Neural progenitor cell (in vitro differentiated cells): Measurements from ENCODE around the gene ADAMTS14. TPM values are rescaled to one million over a fixed set of nuclear protein-coding genes. Genes with fewer than 3 reads are reported as not detected.

ENCODE experiments used
- DNase-seq: peaks from one replicate; pipeline ENCODE4 v3.0.0-alpha.2; 2016; ENCODE audit warnings: low spot score
- H2AFZ ChIP-seq: fragments of 200-600 bp; sonication (generic); replicated peaks from 2 replicates; pipeline ENCODE4 v1.6.1; 2016; ENCODE audit warnings: antibody characterized with exemption
- H3F3A ChIP-seq: fragments of 200-600 bp; sonication (generic); 2 replicates; pipeline ENCODE4 v1.6.1; 2016; ENCODE audit warnings: antibody characterized with exemption, low read depth
- H3K27ac ChIP-seq: fragments of 200-600 bp; sonication (generic); 2 replicates; pipeline ENCODE4 v1.5.1; 2016; ENCODE audit warnings: mild to moderate bottlenecking
- H3K27me3 ChIP-seq: fragments of 200-600 bp; sonication (generic); 2 replicates; pipeline ENCODE4 v1.6.1; 2016; ENCODE audit warnings: mild to moderate bottlenecking, moderate library complexity
- H3K36me3 ChIP-seq: fragments of 200-600 bp; sonication (generic); 2 replicates; pipeline ENCODE4 v1.5.1; 2016
- H3K4me1 ChIP-seq: fragments of 200-600 bp; sonication (generic); 2 replicates; pipeline ENCODE4 v1.6.1; 2016; ENCODE audit warnings: mixed run types
- H3K4me2 ChIP-seq: fragments of 200-600 bp; sonication (generic); 2 replicates; pipeline ENCODE4 v1.6.1; 2016
- H3K4me3 ChIP-seq: fragments of 200-600 bp; sonication (generic); 2 replicates; pipeline ENCODE4 v1.5.1; 2016
- H3K79me2 ChIP-seq: fragments of 200-600 bp; sonication (generic); 2 replicates; pipeline ENCODE4 v1.6.1; 2016; ENCODE audit warnings: low read depth
- H3K9ac ChIP-seq: fragments of 200-600 bp; sonication (generic); 2 replicates; pipeline ENCODE4 v1.6.1; 2016
- H3K9me3 ChIP-seq: fragments of 200-600 bp; sonication (generic); 2 replicates; pipeline ENCODE4 v1.5.1; 2016; ENCODE audit warnings: low read depth
- H4K20me1 ChIP-seq: fragments of 200-600 bp; sonication (generic); 2 replicates; pipeline ENCODE4 v1.6.1; 2016; ENCODE audit warnings: low read depth
- H3K27ac Mint-ChIP-seq: 3 replicates; pipeline ENCODE4 v1.8.0; 2021; ENCODE audit warnings: mixed read lengths
- H3K27me3 Mint-ChIP-seq: 2 replicates; pipeline ENCODE4 v1.8.0; 2022; ENCODE audit warnings: low read depth, mild to moderate bottlenecking, inconsistent platforms, moderate library complexity, mixed read lengths; ENCODE audit not compliant: insufficient read depth
- H3K36me3 Mint-ChIP-seq: 3 replicates; pipeline ENCODE4 v1.8.0; 2021; ENCODE audit warnings: mixed read lengths
- H3K4me1 Mint-ChIP-seq: 3 replicates; pipeline ENCODE4 v1.8.0; 2021; ENCODE audit warnings: mixed read lengths
- H3K4me3 Mint-ChIP-seq: 3 replicates; pipeline ENCODE4 v1.8.0; 2021; ENCODE audit warnings: mild to moderate bottlenecking, moderate library complexity, mixed read lengths
- H3K9me3 Mint-ChIP-seq: 3 replicates; pipeline ENCODE4 v1.8.0; 2020; ENCODE audit warnings: mixed read lengths
- EZH2 ChIP-seq: fragments of 200-600 bp; sonication (generic); IDR thresholded peaks from 2 replicates; pipeline ENCODE4 v1.6.1; 2017; ENCODE audit warnings: antibody characterized with exemption, mild to moderate bottlenecking, moderate library complexity
- EZH2phosphoT487 ChIP-seq: fragments of 200-600 bp; sonication (generic); IDR thresholded peaks from 2 replicates; pipeline ENCODE4 v1.6.1; 2017; ENCODE audit warnings: antibody characterized with exemption
- total RNA-seq: library from RNA; depleted of rRNA; stranded (reverse); fragments of >200 nt; gene quantifications from 2 replicates; pipeline ENCODE4 v1.2.3, GENCODE V29; 2015; ENCODE audit warnings: low replicate concordance
- TF ChIP-seq, protein P1 (sequence below): fragments of 200-600 bp; sonication (generic); IDR thresholded peaks from 2 replicates; pipeline ENCODE4 v1.5.1; 2017; ENCODE audit warnings: antibody characterized with exemption, mild to moderate bottlenecking

Gene ADAMTS14
- total RNA-seq, 1 donor from 2014 or later = not detected

DNA sequence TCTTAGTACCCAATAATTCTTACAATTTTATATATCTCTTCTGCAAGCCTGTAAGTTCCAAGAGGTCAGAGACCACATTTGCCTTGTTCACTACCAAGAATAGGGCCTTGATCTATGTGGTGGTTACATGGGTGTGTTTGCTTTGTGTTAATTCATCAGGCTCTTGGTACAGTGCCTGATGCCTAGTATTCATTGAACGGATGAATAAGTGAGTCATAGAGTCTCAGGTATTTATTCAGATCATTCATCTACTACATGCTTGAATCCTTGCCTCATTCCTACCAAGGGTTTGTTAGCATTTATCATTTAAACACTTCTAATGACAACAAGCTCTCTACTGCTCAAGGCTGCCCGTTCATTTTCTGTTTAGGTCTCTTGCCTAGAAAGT, 132.1 kb downstream of the ADAMTS14 start:
- H3K9me3 Mint-ChIP-seq = peaks cover 2% of the 10 kb centered on the region
- Histone ChIP-seq H2AFZ (no peak overlapping the region), H3K4me2 (no peak overlapping the region), H3K9ac (no peak overlapping the region), H3K9me3 (no peaks in the 10 kb centered on the region), H4K20me1 (no peaks in the 10 kb centered on the region), H3K36me3 (no peaks in the 10 kb centered on the region), H3K79me2 (no peaks in the 10 kb centered on the region), H3K27me3 (no peaks in the 10 kb centered on the region), H3F3A (no peaks in the 10 kb centered on the region), H3K27ac (no peak overlapping the region), H3K4me1 (no peaks in the 10 kb centered on the region), H3K4me3 (no peak overlapping the region)
- no peak overlapping the region for H3K27ac Mint-ChIP-seq
- DNase-seq = no peak
- TF ChIP-seq EZH2phosphoT487 (no peak), EZH2 (no peak)
- no peaks in the 10 kb centered on the region for H3K36me3 Mint-ChIP-seq
- H3K4me1 Mint-ChIP-seq = peaks cover 8% of the 10 kb centered on the region
- no peak overlapping the region for H3K4me3 Mint-ChIP-seq
- peaks cover 1% of the 10 kb centered on the region for H3K27me3 Mint-ChIP-seq

DNA sequence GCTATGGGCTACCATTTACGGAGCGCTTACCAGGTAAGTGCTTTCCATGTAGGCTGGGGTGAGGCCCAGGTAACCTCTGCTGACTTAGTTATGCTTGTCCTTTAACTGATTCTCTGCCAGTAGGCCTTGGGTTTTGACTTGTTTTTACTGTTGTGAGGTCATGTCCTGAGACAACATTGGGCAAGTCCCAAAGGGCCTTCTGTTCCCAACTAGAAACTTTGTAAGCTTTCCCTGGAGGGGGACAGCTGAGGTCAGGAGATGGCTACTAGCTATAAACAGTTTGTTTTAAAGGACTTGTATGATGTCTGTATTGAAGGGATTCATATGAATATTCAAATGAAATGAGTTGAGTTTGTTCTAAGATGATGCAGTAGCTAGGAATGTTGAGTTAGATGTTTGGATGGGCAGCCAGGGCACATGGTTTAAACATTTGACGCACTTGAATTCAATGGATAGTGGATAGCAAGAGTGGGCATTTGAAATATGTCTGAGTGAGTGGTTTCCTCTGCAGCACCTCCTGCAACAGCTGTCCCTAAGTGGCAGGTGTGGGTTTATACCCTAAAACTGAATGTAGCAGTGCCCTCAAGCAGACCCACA, 133.4 kb downstream of the ADAMTS14 start:
- Histone ChIP-seq H3K4me1 (no peaks in the 10 kb centered on the region), H3K27ac (no peak overlapping the region), H3K79me2 (no peaks in the 10 kb centered on the region), H2AFZ (no peak overlapping the region), H3K4me2 (no peak overlapping the region), H3F3A (no peaks in the 10 kb centered on the region), H4K20me1 (no peaks in the 10 kb centered on the region), H3K9me3 (no peaks in the 10 kb centered on the region), H3K36me3 (no peaks in the 10 kb centered on the region), H3K9ac (no peak overlapping the region), H3K4me3 (no peak overlapping the region), H3K27me3 (no peaks in the 10 kb centered on the region)
- H3K9me3 Mint-ChIP-seq = no peaks in the 10 kb centered on the region
- H3K36me3 Mint-ChIP-seq = no peaks in the 10 kb centered on the region
- no peak for TF ChIP-seq EZH2
- no peak for TF ChIP-seq EZH2phosphoT487
- TF ChIP-seq, protein P1, sequence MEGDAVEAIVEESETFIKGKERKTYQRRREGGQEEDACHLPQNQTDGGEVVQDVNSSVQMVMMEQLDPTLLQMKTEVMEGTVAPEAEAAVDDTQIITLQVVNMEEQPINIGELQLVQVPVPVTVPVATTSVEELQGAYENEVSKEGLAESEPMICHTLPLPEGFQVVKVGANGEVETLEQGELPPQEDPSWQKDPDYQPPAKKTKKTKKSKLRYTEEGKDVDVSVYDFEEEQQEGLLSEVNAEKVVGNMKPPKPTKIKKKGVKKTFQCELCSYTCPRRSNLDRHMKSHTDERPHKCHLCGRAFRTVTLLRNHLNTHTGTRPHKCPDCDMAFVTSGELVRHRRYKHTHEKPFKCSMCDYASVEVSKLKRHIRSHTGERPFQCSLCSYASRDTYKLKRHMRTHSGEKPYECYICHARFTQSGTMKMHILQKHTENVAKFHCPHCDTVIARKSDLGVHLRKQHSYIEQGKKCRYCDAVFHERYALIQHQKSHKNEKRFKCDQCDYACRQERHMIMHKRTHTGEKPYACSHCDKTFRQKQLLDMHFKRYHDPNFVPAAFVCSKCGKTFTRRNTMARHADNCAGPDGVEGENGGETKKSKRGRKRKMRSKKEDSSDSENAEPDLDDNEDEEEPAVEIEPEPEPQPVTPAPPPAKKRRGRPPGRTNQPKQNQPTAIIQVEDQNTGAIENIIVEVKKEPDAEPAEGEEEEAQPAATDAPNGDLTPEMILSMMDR = no peak
- H3K27ac Mint-ChIP-seq = no peak overlapping the region
- no peak for DNase-seq
- H3K27me3 Mint-ChIP-seq = peaks cover 2% of the 10 kb centered on the region
- no peak overlapping the region for H3K4me3 Mint-ChIP-seq
- H3K4me1 Mint-ChIP-seq = peaks cover 9% of the 10 kb centered on the region

GRCh38 chr10:70806841-70807240, 134.5 kb downstream of the ADAMTS14 start:
- H3K9me3 Mint-ChIP-seq = no peaks in the 10 kb centered on the region
- Histone ChIP-seq H3K79me2 (no peaks in the 10 kb centered on the region), H3K27me3 (no peaks in the 10 kb centered on the region), H3K4me3 (no peak overlapping the region), H3K9me3 (no peaks in the 10 kb centered on the region), H3K4me2 (no peak overlapping the region), H3K36me3 (no peaks in the 10 kb centered on the region), H3K27ac (no peak overlapping the region), H3K9ac (no peak overlapping the region), H2AFZ (no peak overlapping the region), H3F3A (no peaks in the 10 kb centered on the region), H3K4me1 (no peaks in the 10 kb centered on the region), H4K20me1 (no peaks in the 10 kb centered on the region)
- peaks cover 9% of the 10 kb centered on the region for H3K4me1 Mint-ChIP-seq
- no peak for DNase-seq
- H3K27me3 Mint-ChIP-seq = peaks cover 2% of the 10 kb centered on the region
- no peak overlapping the region for H3K4me3 Mint-ChIP-seq
- H3K27ac Mint-ChIP-seq = no peak overlapping the region
- H3K36me3 Mint-ChIP-seq = no peaks in the 10 kb centered on the region
- TF ChIP-seq EZH2 = no peak
- TF ChIP-seq, protein P1 = no peak
- TF ChIP-seq EZH2phosphoT487 = no peak

DNA sequence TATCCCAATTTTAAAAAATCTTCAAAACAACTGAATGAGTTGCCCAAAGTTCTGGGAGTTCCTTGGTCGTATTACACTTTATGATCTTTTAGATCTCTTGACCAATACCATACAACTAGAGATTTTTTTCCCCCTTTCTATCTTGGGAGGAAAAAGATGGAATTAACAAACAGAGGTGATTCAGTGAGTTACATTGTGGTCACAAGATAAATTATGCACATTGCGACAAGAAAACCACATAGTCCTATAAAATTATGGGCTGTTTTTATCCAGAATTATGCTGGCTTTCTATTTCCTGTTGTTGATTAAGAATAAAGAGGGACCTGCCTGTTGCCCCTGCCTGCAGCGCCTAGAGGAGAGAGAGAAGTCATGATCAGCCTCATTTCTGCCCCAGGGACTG, 135.2 kb downstream of the ADAMTS14 start:
- Mint-ChIP-seq H3K36me3 (no peaks in the 10 kb centered on the region), H3K27ac (no peak overlapping the region), H3K27me3 (peaks cover 2% of the 10 kb centered on the region), H3K4me1 (peaks cover 11% of the 10 kb centered on the region), H3K9me3 (no peaks in the 10 kb centered on the region), H3K4me3 (no peak overlapping the region)
- no peaks in the 10 kb centered on the region for H3F3A ChIP-seq
- H3K27ac ChIP-seq = no peak overlapping the region
- H3K27me3 ChIP-seq = no peaks in the 10 kb centered on the region
- no peaks in the 10 kb centered on the region for H4K20me1 ChIP-seq
- H2AFZ ChIP-seq = no peak overlapping the region
- no peaks in the 10 kb centered on the region for H3K36me3 ChIP-seq
- no peak overlapping the region for H3K4me3 ChIP-seq
- H3K79me2 ChIP-seq = no peaks in the 10 kb centered on the region
- H3K4me1 ChIP-seq = no peaks in the 10 kb centered on the region
- H3K9ac ChIP-seq = no peak overlapping the region
- H3K9me3 ChIP-seq = no peaks in the 10 kb centered on the region
- DNase-seq = no peak
- no peak for TF ChIP-seq EZH2phosphoT487
- no peak overlapping the region for H3K4me2 ChIP-seq
